Endothelial cell (in vitro differentiated cells): Measurements from ENCODE around the gene TRAK1. TPM values are rescaled to one million over a fixed set of nuclear protein-coding genes. Genes with fewer than 3 reads are reported as not detected.

ENCODE experiments used
- DNase-seq: peaks from one replicate; pipeline ENCODE4 v3.0.0; 2021; ENCODE audit warnings: low spot score
- H3K27ac Mint-ChIP-seq: one replicate; pipeline ENCODE4 v1.8.0; 2021; ENCODE audit warnings: mixed read lengths, inconsistent platforms; ENCODE audit not compliant: unreplicated experiment
- H3K27me3 Mint-ChIP-seq: one replicate; pipeline ENCODE4 v1.8.0; 2021; ENCODE audit warnings: mild to moderate bottlenecking, moderate library complexity, mixed read lengths, inconsistent platforms; ENCODE audit not compliant: unreplicated experiment
- H3K36me3 Mint-ChIP-seq: one replicate; pipeline ENCODE4 v1.8.0; 2021; ENCODE audit warnings: mild to moderate bottlenecking, low read depth, mixed read lengths, inconsistent platforms; ENCODE audit not compliant: unreplicated experiment
- H3K4me1 Mint-ChIP-seq: one replicate; pipeline ENCODE4 v1.8.0; 2021; ENCODE audit warnings: mild to moderate bottlenecking, mixed read lengths, inconsistent platforms; ENCODE audit not compliant: unreplicated experiment
- H3K4me3 Mint-ChIP-seq: one replicate; pipeline ENCODE4 v1.8.0; 2021; ENCODE audit warnings: mild to moderate bottlenecking, mixed read lengths, inconsistent platforms; ENCODE audit not compliant: unreplicated experiment
- H3K9me3 Mint-ChIP-seq: one replicate; pipeline ENCODE4 v1.8.0; 2021; ENCODE audit warnings: mixed read lengths, inconsistent platforms; ENCODE audit not compliant: unreplicated experiment
- total RNA-seq: library from RNA; stranded (reverse); fragmentation: NEBNext Ultra II Directional; extraction: Animal tissue kit (Norgen Biotek cat#: 25700); gene quantifications from one replicate; pipeline ENCODE4 v1.2.1, GENCODE V29; 2021; ENCODE audit not compliant: unreplicated experiment
- TF ChIP-seq, protein P1 (sequence below): fragments of 200-600 bp; sonication (generic); IDR thresholded peaks from one replicate; pipeline ENCODE4 v1.5.0; 2021; ENCODE audit warnings: antibody characterized with exemption; ENCODE audit not compliant: unreplicated experiment

Gene TRAK1
- total RNA-seq, 1 donor from 2014 or later, result 48.2 TPM

DNA sequence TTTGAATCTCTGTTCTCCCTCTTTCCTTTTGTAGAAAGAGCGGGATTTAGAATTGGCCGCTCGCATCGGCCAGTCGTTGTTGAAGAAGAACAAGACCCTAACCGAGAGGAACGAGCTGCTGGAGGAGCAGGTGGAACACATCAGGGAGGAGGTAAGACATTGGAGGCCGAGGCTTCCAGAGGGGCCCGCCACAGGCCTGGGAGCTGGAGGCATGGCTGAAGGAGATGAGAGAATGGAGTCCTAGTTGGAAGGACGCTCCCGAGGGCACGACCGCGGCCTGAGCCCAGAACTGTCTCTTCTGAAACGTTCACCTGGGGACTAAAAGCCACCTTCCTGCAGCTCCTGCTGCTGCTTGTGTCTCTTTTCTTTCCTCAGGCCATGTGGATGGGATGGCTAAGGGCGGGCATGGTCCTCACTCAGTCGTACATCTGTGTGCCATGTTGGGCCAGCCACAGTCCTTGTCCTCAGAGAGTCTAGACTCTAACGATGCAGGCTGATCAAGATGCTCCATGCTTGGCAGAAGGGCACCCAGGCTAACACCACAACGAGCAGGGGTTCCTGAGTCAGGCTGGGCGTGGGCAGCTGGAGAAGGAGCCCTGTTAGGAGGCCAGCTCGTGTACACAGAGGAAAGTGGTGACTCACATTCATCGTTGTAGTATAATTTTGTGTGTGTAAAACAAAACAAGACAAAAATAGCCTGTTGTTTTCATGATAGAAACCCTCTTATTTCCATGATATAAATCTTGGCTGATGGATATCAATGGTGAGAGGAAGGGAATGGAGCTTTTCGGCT lies 93.7 kb downstream of the TRAK1 start:
- peaks cover 25% of the 10 kb centered on the region for H3K4me1 Mint-ChIP-seq
- peaks cover 3% of the 10 kb centered on the region for H3K27me3 Mint-ChIP-seq
- TF ChIP-seq, protein P1, sequence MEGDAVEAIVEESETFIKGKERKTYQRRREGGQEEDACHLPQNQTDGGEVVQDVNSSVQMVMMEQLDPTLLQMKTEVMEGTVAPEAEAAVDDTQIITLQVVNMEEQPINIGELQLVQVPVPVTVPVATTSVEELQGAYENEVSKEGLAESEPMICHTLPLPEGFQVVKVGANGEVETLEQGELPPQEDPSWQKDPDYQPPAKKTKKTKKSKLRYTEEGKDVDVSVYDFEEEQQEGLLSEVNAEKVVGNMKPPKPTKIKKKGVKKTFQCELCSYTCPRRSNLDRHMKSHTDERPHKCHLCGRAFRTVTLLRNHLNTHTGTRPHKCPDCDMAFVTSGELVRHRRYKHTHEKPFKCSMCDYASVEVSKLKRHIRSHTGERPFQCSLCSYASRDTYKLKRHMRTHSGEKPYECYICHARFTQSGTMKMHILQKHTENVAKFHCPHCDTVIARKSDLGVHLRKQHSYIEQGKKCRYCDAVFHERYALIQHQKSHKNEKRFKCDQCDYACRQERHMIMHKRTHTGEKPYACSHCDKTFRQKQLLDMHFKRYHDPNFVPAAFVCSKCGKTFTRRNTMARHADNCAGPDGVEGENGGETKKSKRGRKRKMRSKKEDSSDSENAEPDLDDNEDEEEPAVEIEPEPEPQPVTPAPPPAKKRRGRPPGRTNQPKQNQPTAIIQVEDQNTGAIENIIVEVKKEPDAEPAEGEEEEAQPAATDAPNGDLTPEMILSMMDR, result no peak
- peak overlapping the region; percentile 61 for H3K4me3 Mint-ChIP-seq
- DNase-seq, result no peak
- H3K27ac Mint-ChIP-seq, result no peak overlapping the region
- no peaks in the 10 kb centered on the region for H3K9me3 Mint-ChIP-seq
- peaks cover 29% of the 10 kb centered on the region for H3K36me3 Mint-ChIP-seq

DNA sequence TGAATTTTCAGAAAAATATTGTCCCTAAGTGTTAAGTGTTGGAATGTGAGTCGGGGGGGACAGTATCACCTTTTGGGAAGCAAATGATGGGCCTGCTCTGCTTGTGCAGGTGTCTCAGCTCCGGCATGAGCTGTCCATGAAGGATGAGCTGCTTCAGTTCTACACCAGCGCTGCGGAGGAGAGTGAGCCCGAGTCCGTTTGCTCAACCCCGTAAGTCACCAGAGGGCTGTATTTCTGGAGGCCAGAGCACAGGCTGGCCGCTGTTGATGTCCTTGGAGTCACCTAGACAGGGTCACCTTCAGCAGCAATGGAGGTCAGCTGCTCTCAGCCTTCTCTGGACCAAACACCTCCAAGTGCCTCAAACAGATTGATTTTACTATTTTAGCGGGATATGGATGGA lies 96.8 kb downstream of the TRAK1 start:
- no peak for DNase-seq
- Mint-ChIP-seq H3K9me3 (no peaks in the 10 kb centered on the region), H3K27me3 (peaks cover 4% of the 10 kb centered on the region), H3K36me3 (peaks cover 29% of the 10 kb centered on the region), H3K27ac (no peak overlapping the region), H3K4me3 (no peak overlapping the region), H3K4me1 (peaks cover 29% of the 10 kb centered on the region)
- TF ChIP-seq, protein P1, result no peak

DNA sequence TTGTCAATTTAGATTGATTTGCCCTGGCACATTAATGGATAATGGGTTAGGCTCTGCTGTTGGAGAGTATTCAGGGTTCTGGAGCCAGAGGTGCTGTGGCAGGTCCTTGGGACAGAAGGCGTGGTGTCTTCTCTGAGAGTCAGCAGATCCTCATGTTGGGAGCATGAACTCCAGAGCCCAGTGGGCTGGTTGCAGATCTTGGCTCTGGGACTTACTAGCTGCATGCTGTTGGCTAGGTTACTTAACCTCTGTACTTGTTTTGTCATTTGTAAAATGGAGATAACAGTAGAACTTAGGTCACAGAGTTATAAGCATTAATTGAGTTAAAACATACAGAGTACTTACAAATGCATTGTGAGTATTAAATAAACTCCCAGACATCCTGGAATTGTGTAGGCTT lies 97.2 kb downstream of the TRAK1 start:
- Mint-ChIP-seq H3K4me1 (peaks cover 33% of the 10 kb centered on the region), H3K9me3 (no peaks in the 10 kb centered on the region), H3K4me3 (peak overlapping the region; percentile 38), H3K27me3 (peaks cover 4% of the 10 kb centered on the region), H3K36me3 (peaks cover 29% of the 10 kb centered on the region), H3K27ac (peak overlapping the region; percentile 57)
- TF ChIP-seq, protein P1, result no peak
- DNase-seq, result no peak

DNA sequence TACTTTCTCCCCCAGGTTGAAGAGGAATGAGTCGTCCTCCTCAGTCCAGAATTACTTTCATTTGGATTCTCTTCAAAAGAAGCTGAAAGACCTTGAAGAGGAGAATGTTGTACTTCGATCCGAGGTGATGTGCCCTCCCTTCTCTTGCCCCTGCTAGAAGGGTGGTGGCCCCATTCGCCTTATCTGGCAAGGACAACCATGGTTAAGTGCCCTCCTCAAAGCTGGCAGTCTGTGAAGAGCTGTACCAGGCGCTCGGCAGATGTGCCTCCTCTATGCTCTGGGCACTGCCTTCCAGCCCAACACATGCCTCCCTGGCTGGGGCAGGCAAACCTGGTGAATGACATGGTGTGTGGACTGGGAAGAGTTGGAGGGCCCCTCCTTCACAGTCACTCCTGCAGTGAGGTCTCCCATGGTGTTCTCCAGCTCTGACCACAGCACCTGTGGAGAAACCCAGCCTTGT lies 97.9 kb downstream of the TRAK1 start:
- H3K36me3 Mint-ChIP-seq, result peaks cover 29% of the 10 kb centered on the region
- H3K27me3 Mint-ChIP-seq, result peaks cover 4% of the 10 kb centered on the region
- DNase-seq, result no peak
- H3K9me3 Mint-ChIP-seq, result no peaks in the 10 kb centered on the region
- peak overlapping the region; percentile 62 for H3K4me3 Mint-ChIP-seq
- H3K27ac Mint-ChIP-seq, result no peak overlapping the region
- TF ChIP-seq, protein P1, result no peak
- H3K4me1 Mint-ChIP-seq, result peaks cover 35% of the 10 kb centered on the region

DNA sequence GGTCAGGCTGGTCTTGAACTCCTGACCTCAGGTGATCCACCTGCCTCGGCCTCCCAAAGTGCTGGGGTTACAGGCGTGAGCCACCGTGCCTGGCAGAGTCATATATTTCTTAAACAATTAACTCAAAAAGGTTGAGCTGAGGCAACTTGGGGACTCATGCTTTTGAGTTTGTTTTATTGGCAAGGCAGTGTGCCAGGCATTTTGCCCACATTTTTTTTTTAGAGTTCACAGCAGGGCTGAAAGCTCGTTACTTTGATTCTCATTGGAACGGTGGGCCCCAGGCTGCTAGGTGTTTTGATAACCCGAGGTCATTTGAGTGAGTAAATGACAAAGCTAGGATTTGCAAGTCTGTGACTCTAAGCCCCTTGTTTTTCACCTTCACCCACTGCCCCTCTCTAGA lies 98.6 kb downstream of the TRAK1 start:
- peaks cover 25% of the 10 kb centered on the region for H3K36me3 Mint-ChIP-seq
- H3K4me3 Mint-ChIP-seq, result no peak overlapping the region
- peaks cover 1% of the 10 kb centered on the region for H3K27me3 Mint-ChIP-seq
- H3K9me3 Mint-ChIP-seq, result no peaks in the 10 kb centered on the region
- peaks cover 37% of the 10 kb centered on the region for H3K4me1 Mint-ChIP-seq
- DNase-seq, result no peak
- no peak overlapping the region for H3K27ac Mint-ChIP-seq
- TF ChIP-seq, protein P1, result no peak
